ENCODE results near the gene IGSF6.

DNA sequence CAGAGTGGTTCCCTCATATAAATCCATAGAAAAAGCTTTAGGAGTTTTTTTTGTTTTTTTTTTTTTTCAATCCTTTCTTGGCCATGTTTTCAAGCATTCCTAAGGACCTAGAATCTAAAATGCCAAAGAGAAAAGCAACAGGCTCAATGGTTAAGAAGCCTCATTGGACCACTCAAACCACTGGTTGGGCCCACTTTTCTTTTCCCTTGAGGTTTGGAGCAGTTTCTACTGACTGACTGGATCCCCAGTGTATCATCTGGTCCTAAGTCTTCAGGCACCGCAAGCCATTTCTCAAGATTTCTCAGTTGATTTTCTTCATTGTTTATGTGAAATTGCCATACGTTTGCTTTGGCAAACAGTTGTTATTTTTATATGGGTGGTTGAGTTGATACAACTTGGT is 38.6 kb downstream of the IGSF6 start:
- TF ChIP-seq, protein P1, sequence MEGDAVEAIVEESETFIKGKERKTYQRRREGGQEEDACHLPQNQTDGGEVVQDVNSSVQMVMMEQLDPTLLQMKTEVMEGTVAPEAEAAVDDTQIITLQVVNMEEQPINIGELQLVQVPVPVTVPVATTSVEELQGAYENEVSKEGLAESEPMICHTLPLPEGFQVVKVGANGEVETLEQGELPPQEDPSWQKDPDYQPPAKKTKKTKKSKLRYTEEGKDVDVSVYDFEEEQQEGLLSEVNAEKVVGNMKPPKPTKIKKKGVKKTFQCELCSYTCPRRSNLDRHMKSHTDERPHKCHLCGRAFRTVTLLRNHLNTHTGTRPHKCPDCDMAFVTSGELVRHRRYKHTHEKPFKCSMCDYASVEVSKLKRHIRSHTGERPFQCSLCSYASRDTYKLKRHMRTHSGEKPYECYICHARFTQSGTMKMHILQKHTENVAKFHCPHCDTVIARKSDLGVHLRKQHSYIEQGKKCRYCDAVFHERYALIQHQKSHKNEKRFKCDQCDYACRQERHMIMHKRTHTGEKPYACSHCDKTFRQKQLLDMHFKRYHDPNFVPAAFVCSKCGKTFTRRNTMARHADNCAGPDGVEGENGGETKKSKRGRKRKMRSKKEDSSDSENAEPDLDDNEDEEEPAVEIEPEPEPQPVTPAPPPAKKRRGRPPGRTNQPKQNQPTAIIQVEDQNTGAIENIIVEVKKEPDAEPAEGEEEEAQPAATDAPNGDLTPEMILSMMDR (IDR thresholded peaks at IDR 0.05) = no peak
- TF ChIP-seq POLR2AphosphoS5 (IDR thresholded peaks at IDR 0.05) = no peak
- no peak for TF ChIP-seq POLR2A (IDR thresholded peaks at IDR 0.05)

Measured in suprapubic skin (tissue), 4 donors.